ENCODE results near the gene RTL10.

The RTL10 gene

GRCh38 chr22:19869497-19870152 lies 15.0 kb upstream of the RTL10 start:
- H3K27ac ChIP-seq (ENCODE audit: low read length): no peak overlapping the region
- H3K79me2 ChIP-seq (ENCODE audit: low read length): no peaks in the 10 kb centered on the region
- no peak overlapping the region for H3K9ac ChIP-seq (ENCODE audit: low read length)
- no peaks in the 10 kb centered on the region for H4K20me1 ChIP-seq (ENCODE audit: insufficient read depth, low read length)
- no peak overlapping the region for H3K4me3 ChIP-seq (ENCODE audit: low read length)
- H3K9me2 ChIP-seq (replicated peaks; ENCODE audit: insufficient read depth, low read length): no peaks in the 10 kb centered on the region
- TF ChIP-seq EZH2phosphoT487 (IDR thresholded peaks at IDR 0.05; ENCODE audit: low read length) (no peak), EZH2 (optimal IDR thresholded peaks at IDR 0.05; ENCODE audit: low read depth, low read length) (no peak), CTCF (IDR thresholded peaks at IDR 0.05; ENCODE audit: low read length) (no peak)
- H3K36me3 ChIP-seq (replicated peaks; ENCODE audit: insufficient read depth, low read length): no peaks in the 10 kb centered on the region
- no peaks in the 10 kb centered on the region for H3K4me1 ChIP-seq (ENCODE audit: low read length)
- no peak for DNase-seq
- H3K4me2 ChIP-seq (ENCODE audit: low read depth, low read length): no peak overlapping the region
- no peaks in the 10 kb centered on the region for H3F3A ChIP-seq (ENCODE audit: insufficient read depth, low read length)
- H2AFZ ChIP-seq (ENCODE audit: low read length): no peak overlapping the region
- no peaks in the 10 kb centered on the region for H3K27me3 ChIP-seq (replicated peaks; ENCODE audit: insufficient read depth, low read length)
- H3K9me3 ChIP-seq (replicated peaks; ENCODE audit: insufficient read depth, low read length): no peaks in the 10 kb centered on the region

- Histone ChIP-seq H4K20me1 (ENCODE audit: insufficient read depth, low read length) (no peaks in the 10 kb centered on the region), H3K9me3 (replicated peaks; ENCODE audit: insufficient read depth, low read length) (no peaks in the 10 kb centered on the region), H3F3A (ENCODE audit: insufficient read depth, low read length) (no peaks in the 10 kb centered on the region), H3K4me3 (ENCODE audit: low read length) (no peak overlapping the region), H2AFZ (ENCODE audit: low read length) (no peak overlapping the region), H3K27me3 (replicated peaks; ENCODE audit: insufficient read depth, low read length) (no peaks in the 10 kb centered on the region), H3K36me3 (replicated peaks; ENCODE audit: insufficient read depth, low read length) (no peaks in the 10 kb centered on the region), H3K9me2 (replicated peaks; ENCODE audit: insufficient read depth, low read length) (no peaks in the 10 kb centered on the region), H3K27ac (ENCODE audit: low read length) (no peak overlapping the region), H3K4me1 (ENCODE audit: low read length) (no peaks in the 10 kb centered on the region), H3K79me2 (ENCODE audit: low read length) (no peaks in the 10 kb centered on the region), H3K9ac (ENCODE audit: low read length) (no peak overlapping the region), H3K4me2 (ENCODE audit: low read depth, low read length) (no peak overlapping the region)
- DNase-seq: no peak
- TF ChIP-seq CTCF (IDR thresholded peaks at IDR 0.05; ENCODE audit: low read length) (no peak), EZH2 (optimal IDR thresholded peaks at IDR 0.05; ENCODE audit: low read depth, low read length) (no peak), EZH2phosphoT487 (IDR thresholded peaks at IDR 0.05; ENCODE audit: low read length) (no peak)
Observed at GRCh38 chr22:19868773-19869471, 14.2 kb upstream of the RTL10 start.

GRCh38 chr22:19868333-19868732 lies 13.7 kb upstream of the RTL10 start:
- no peak overlapping the region for H3K4me2 ChIP-seq (ENCODE audit: low read depth, low read length)
- no peak overlapping the region for H2AFZ ChIP-seq (ENCODE audit: low read length)
- no peaks in the 10 kb centered on the region for H3K36me3 ChIP-seq (replicated peaks; ENCODE audit: insufficient read depth, low read length)
- H4K20me1 ChIP-seq (ENCODE audit: insufficient read depth, low read length): no peaks in the 10 kb centered on the region
- H3K4me1 ChIP-seq (ENCODE audit: low read length): no peaks in the 10 kb centered on the region
- H3K9me3 ChIP-seq (replicated peaks; ENCODE audit: insufficient read depth, low read length): no peaks in the 10 kb centered on the region
- no peaks in the 10 kb centered on the region for H3K9me2 ChIP-seq (replicated peaks; ENCODE audit: insufficient read depth, low read length)
- no peaks in the 10 kb centered on the region for H3F3A ChIP-seq (ENCODE audit: insufficient read depth, low read length)
- H3K79me2 ChIP-seq (ENCODE audit: low read length): no peaks in the 10 kb centered on the region
- H3K4me3 ChIP-seq (ENCODE audit: low read length): no peak overlapping the region
- no peak overlapping the region for H3K9ac ChIP-seq (ENCODE audit: low read length)
- H3K27me3 ChIP-seq (replicated peaks; ENCODE audit: insufficient read depth, low read length): no peaks in the 10 kb centered on the region
- TF ChIP-seq EZH2phosphoT487 (IDR thresholded peaks at IDR 0.05; ENCODE audit: low read length) (no peak), EZH2 (optimal IDR thresholded peaks at IDR 0.05; ENCODE audit: low read depth, low read length) (no peak), CTCF (IDR thresholded peaks at IDR 0.05; ENCODE audit: low read length) (no peak)
- no peak for DNase-seq
- no peak overlapping the region for H3K27ac ChIP-seq (ENCODE audit: low read length)

All from MM.1S (cell line).